HG03139 (cell line): Measurements from ENCODE around the gene LRRIQ4.
A peak's percentile ranks its signal among the peaks of the same experiment; 100 is the strongest.

Source experiments
- ATAC-seq: cut with Tn5 transposase; IDR thresholded peaks from one replicate; pipeline ENCODE4 v1.9.1; 2021; ENCODE audit not compliant: unreplicated experiment

The LRRIQ4 gene

DNA sequence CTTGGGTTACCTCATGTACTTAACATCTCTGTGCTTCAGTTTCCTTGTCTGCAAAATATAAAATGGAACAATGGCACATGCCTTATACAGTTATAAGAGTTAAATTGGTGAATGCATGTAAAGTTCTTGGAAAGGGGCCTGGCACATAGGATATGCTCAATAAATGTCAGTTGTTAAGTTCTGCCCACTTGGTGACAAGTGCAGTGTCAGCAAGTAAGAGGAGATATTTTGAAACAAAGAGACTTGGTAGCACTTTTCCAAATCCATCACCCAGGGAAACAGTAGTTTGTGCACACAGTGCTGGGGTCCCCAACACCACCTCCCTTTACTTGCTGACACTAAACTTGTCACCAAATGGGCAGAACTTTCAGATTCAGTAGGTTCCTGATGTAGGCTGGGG, 37.9 kb downstream of the LRRIQ4 start:
- ATAC-seq = no peak

GRCh38 chr3:169855514-169855913, 42.8 kb downstream of the LRRIQ4 start:
- no peak for ATAC-seq

DNA sequence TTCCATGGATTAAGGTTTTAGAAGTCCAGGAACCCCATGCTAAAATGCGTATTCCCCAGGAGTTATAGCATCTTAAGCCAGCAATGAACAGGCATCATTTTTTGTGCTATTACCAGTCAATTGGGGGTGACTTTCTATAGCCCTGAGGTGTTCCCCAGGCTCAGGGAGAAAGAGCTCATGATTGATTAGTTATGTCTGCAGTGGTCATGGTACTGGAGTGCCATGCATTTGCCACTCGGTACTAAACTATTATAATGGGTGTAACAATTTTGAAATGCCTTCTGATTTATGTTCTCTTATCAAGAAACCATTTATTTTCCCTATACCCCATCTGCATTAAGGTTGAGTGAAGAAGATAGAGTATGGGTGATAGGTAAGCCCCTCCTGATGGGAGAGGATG, 45.1 kb downstream of the LRRIQ4 start:
- no peak for ATAC-seq

DNA sequence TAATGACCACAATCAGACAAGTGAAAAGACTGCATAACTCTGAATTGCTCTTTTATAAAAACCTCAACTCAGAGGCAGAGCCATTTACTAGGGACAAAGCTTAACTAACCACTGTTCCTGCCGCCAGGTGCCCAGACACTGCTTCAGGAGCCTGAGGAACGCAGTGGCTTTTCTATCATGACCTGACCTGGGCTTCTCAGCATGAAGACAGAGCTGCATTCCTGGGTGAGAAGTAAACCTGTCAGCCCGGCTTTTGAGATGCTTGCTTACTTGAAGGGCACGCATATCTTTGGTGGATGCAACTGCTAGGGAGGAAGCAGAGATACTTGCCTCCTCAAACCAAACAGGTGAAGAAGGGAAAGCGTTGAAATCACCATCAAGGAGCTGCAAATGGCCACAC, 49.2 kb downstream of the LRRIQ4 start:
- no peak for ATAC-seq

GRCh38 chr3:169863458-169863899, 50.8 kb downstream of the LRRIQ4 start:
- peak; percentile 57 for ATAC-seq

- no peak for ATAC-seq
Measured at GRCh38 chr3:169864270-169864669, 51.6 kb downstream of the LRRIQ4 start.

- no peak for ATAC-seq
Measured at GRCh38 chr3:169865176-169865767, 52.6 kb downstream of the LRRIQ4 start.

GRCh38 chr3:169867584-169868210, 55.0 kb downstream of the LRRIQ4 start:
- no peak for ATAC-seq

DNA sequence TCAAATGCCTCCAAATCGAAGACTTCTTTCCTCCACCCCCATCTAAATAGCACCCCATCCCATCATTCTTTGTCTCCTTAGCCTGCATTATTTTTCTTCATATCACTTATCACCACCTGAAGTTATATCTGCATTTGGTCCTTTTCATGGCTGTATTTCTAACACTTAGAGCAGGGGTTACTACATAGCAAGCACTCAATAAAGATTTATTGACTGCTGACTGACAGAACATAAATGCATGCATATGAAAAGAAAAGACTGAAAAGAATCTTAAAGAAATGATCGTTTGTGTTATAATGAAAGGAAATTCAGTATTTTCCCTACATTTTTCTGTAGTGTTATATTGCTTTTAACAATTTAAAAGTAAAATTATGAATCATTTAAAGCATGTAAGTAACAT, 55.7 kb downstream of the LRRIQ4 start:
- no peak for ATAC-seq

- no peak for ATAC-seq
Measured at GRCh38 chr3:169869484-169870220, 57.0 kb downstream of the LRRIQ4 start, which contains the start of gene LRRC31. Gene LRRC31 (minus strand): TSS chr3:169869935. CDS start chr3:169869807, 128 bp downstream.

GRCh38 chr3:169871129-169871886, 58.6 kb downstream of the LRRIQ4 start:
- ATAC-seq = no peak

- ATAC-seq = no peak
Measured at GRCh38 chr3:169879013-169879557, 66.4 kb downstream of the LRRIQ4 start.

- ATAC-seq = no peak
Measured at GRCh38 chr3:169879845-169880575, 67.3 kb downstream of the LRRIQ4 start.

GRCh38 chr3:169880576-169881250, 68.0 kb downstream of the LRRIQ4 start:
- ATAC-seq = no peak

- no peak for ATAC-seq
Measured at GRCh38 chr3:169886671-169887070, 74.0 kb downstream of the LRRIQ4 start.
